Activated naive CD8-positive, alpha-beta T cell (primary cell): Measurements from ENCODE around the gene GNB3.

ENCODE experiments used
- H3K27ac Mint-ChIP-seq: one replicate; pipeline ENCODE4 v1.8.0; 2021; ENCODE audit warnings: mixed read lengths
- H3K27me3 Mint-ChIP-seq: one replicate; pipeline ENCODE4 v1.8.0; 2021; ENCODE audit warnings: mixed read lengths
- H3K36me3 Mint-ChIP-seq: one replicate; pipeline ENCODE4 v1.8.0; 2021; ENCODE audit warnings: mixed read lengths
- H3K4me1 Mint-ChIP-seq: one replicate; pipeline ENCODE4 v1.8.0; 2021; ENCODE audit warnings: low read depth, mixed read lengths
- H3K4me3 Mint-ChIP-seq: one replicate; pipeline ENCODE4 v1.8.0; 2021; ENCODE audit warnings: mild to moderate bottlenecking, mixed read lengths
- H3K9me3 Mint-ChIP-seq: one replicate; pipeline ENCODE4 v1.8.0; 2021; ENCODE audit warnings: low read depth, mixed read lengths

The GNB3 gene

GRCh38 chr12:6827982-6828780 lies 12.5 kb upstream of the GNB3 start, which contains the start of gene P3H3:
TSS of gene P3H3 (plus strand) at chr12:6828407. CDS start at chr12:6828441, 34 bp downstream.
- Mint-ChIP-seq H3K27ac (peak within 1 kb of the TSS; percentile 78), H3K27me3 (peaks cover 16% of the 10 kb centered on the region), H3K9me3 (no peaks in the 10 kb centered on the region), H3K36me3 (no peaks in the 10 kb centered on the region), H3K4me3 (peak within 1 kb of the TSS; percentile 85), H3K4me1 (peaks cover 18% of the 10 kb centered on the region)

DNA sequence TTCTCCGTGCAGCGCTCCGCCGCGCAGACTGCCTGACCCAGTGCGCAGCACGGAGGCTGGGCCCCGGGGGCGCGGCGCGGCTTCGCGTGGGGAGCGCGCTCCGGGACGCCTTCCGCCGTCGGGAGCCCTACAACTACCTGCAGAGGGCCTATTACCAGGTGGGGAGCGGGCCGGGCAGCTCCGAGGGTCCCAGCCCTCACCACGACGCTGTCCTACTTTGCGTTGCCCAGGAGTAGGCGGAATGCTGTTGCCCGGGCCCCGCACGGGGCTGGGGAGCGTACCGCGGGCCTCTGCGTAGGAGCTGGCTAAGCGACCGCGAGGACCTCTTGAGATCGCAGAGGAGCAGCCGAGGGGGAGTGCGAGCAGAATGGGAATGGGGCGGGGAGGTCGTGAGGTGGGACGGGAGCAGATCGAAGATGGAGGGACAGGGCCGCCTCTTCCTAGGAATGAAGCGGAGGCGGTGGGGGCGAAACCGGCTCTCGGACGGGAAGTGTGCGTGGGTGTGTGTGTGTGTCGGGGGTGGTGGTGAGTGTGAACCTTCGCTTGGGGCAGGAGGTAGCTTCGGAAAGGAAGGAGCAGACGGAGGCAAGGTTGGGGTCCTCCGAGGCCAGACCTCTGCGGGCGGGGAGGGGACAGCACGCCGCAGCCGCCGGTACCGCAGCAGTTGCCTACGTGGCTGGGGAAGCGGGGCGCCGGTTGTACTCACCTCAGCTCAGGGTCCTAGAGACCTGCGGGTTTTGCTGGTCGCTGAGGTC lies 11.8 kb upstream of the GNB3 start:
- Mint-ChIP-seq H3K36me3 (no peaks in the 10 kb centered on the region), H3K4me3 (peak overlapping the region; percentile 85), H3K27me3 (peaks cover 16% of the 10 kb centered on the region), H3K27ac (peak overlapping the region; percentile 78), H3K9me3 (no peaks in the 10 kb centered on the region), H3K4me1 (peaks cover 18% of the 10 kb centered on the region)

GRCh38 chr12:6829536-6830220 lies 11.0 kb upstream of the GNB3 start:
- H3K4me1 Mint-ChIP-seq = peaks cover 18% of the 10 kb centered on the region
- H3K9me3 Mint-ChIP-seq = no peaks in the 10 kb centered on the region
- peaks cover 12% of the 10 kb centered on the region for H3K27me3 Mint-ChIP-seq
- H3K27ac Mint-ChIP-seq = no peak overlapping the region
- peak overlapping the region; percentile 85 for H3K4me3 Mint-ChIP-seq
- no peaks in the 10 kb centered on the region for H3K36me3 Mint-ChIP-seq

GRCh38 chr12:6830286-6830890 lies 10.3 kb upstream of the GNB3 start:
- Mint-ChIP-seq H3K27me3 (peaks cover 6% of the 10 kb centered on the region), H3K4me1 (peaks cover 19% of the 10 kb centered on the region), H3K27ac (no peak overlapping the region), H3K4me3 (peak overlapping the region; percentile 39), H3K36me3 (no peaks in the 10 kb centered on the region), H3K9me3 (no peaks in the 10 kb centered on the region)

DNA sequence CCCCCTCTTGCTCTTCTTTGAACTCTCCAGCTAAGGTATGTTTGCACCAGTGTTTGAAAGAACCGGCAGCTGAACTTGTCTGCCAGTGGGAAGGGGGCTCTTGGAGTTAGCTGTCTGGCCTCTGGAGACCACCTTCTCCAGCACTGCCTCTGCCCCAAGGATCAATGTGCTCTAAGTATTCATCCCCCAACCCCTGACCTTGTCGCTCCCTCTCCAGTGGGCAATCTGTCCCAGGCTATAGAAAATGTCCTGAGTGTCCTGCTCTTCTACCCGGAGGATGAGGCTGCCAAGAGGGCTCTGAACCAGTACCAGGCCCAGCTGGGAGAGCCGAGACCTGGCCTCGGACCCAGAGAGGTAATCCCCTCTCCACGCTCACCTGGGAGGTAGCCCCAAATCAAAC lies 9.7 kb upstream of the GNB3 start:
- H3K27me3 Mint-ChIP-seq = peaks cover 2% of the 10 kb centered on the region
- H3K4me1 Mint-ChIP-seq = peaks cover 21% of the 10 kb centered on the region
- H3K4me3 Mint-ChIP-seq = peak overlapping the region; percentile 39
- no peaks in the 10 kb centered on the region for H3K9me3 Mint-ChIP-seq
- no peaks in the 10 kb centered on the region for H3K36me3 Mint-ChIP-seq
- H3K27ac Mint-ChIP-seq = no peak overlapping the region

DNA sequence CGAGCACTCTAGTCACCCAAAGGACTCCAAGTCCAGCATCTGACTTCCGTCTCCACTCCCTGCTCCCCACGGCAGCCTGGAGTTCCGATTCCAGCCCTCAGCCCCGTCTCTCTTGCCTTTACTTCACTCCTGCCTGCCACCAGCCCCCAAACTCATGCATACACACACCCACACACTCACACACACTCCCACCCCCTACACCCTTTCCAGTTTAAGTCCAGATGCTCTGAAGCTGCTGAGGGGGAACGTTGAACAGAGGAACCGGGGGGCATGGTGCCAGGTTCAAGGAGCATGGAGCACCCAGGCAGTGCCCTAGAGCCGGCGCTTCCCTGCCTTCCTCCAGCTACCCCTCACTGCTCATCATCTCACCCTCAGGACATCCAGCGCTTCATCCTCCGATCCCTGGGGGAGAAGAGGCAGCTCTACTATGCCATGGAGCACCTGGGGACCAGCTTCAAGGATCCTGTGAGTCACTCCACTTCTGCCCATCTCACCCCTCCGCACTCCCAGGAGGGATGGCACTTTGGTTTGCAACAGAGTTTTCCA lies 9.2 kb upstream of the GNB3 start:
- H3K27ac Mint-ChIP-seq = no peak overlapping the region
- H3K4me3 Mint-ChIP-seq = no peak overlapping the region
- no peaks in the 10 kb centered on the region for H3K36me3 Mint-ChIP-seq
- peaks cover 21% of the 10 kb centered on the region for H3K4me1 Mint-ChIP-seq
- no peaks in the 10 kb centered on the region for H3K9me3 Mint-ChIP-seq
- peaks cover 2% of the 10 kb centered on the region for H3K27me3 Mint-ChIP-seq

- Mint-ChIP-seq H3K27ac (no peak overlapping the region), H3K4me1 (peaks cover 21% of the 10 kb centered on the region), H3K27me3 (peaks cover 2% of the 10 kb centered on the region), H3K36me3 (no peaks in the 10 kb centered on the region), H3K4me3 (no peak overlapping the region), H3K9me3 (no peaks in the 10 kb centered on the region)
Measured at GRCh38 chr12:6832125-6832524, 8.6 kb upstream of the GNB3 start.

DNA sequence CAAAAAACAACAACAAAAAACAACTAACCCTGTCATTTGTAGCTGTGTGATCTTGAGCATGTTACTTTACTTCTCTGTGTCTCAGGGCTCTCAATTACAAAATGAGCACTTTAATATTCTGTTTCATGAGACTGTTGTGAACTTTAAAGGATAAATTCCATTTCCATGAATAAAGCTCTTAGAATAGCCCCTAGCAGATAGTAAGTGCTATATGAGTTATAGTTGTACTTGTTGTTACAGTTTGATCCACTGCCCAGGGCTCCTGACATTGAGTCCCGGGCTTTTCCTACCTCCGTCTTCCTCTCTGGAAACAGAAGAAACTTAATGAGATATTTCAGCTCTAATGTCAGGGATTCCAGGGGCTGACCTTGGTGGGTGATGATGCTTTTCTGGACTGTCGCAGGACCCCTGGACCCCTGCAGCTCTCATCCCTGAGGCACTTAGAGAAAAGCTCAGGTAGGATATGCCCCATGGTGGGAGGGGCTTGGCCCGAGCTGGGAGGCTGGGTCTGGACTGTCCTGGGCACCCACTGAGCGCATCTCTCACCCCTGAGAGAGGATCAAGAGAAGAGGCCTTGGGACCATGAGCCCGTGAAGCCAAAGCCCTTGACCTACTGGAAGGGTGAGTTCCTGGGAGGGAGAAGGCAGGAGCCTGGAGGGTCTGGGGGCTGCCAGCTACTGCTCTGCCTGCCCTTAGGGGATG lies 7.4 kb upstream of the GNB3 start:
- no peaks in the 10 kb centered on the region for H3K27me3 Mint-ChIP-seq
- H3K27ac Mint-ChIP-seq = no peak overlapping the region
- no peaks in the 10 kb centered on the region for H3K36me3 Mint-ChIP-seq
- no peaks in the 10 kb centered on the region for H3K9me3 Mint-ChIP-seq
- H3K4me3 Mint-ChIP-seq = no peak overlapping the region
- peaks cover 14% of the 10 kb centered on the region for H3K4me1 Mint-ChIP-seq

DNA sequence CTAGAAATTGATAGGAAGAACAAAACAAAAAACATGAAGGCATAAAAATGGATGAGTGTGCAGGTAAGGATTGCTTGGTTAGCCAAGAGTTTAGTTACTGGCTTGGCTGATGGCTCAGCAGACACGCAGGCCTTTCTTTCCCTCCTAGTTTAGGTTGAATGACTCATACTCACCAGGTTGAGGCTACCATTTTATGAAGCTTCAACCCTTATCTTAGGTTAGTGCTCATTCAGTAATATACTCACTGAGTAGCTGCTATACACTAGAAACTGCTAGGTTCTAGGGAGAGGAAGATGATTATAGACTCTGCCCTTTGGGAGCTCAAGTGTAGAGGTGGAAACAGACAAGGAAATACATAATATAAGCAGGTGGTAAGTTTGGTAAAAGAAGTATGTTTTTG lies 6.5 kb upstream of the GNB3 start:
- Mint-ChIP-seq H3K27me3 (no peaks in the 10 kb centered on the region), H3K36me3 (no peaks in the 10 kb centered on the region), H3K4me1 (peaks cover 9% of the 10 kb centered on the region), H3K27ac (no peak overlapping the region), H3K4me3 (no peak overlapping the region), H3K9me3 (no peaks in the 10 kb centered on the region)

- Mint-ChIP-seq H3K27me3 (no peaks in the 10 kb centered on the region), H3K27ac (no peak overlapping the region), H3K36me3 (no peaks in the 10 kb centered on the region), H3K9me3 (no peaks in the 10 kb centered on the region), H3K4me3 (no peak overlapping the region), H3K4me1 (peaks cover 6% of the 10 kb centered on the region)
Measured at GRCh38 chr12:6834873-6835272, 5.9 kb upstream of the GNB3 start.

- H3K9me3 Mint-ChIP-seq = no peaks in the 10 kb centered on the region
- H3K4me1 Mint-ChIP-seq = peaks cover 6% of the 10 kb centered on the region
- no peaks in the 10 kb centered on the region for H3K36me3 Mint-ChIP-seq
- no peaks in the 10 kb centered on the region for H3K27me3 Mint-ChIP-seq
- H3K4me3 Mint-ChIP-seq = no peak overlapping the region
- no peak overlapping the region for H3K27ac Mint-ChIP-seq
Measured at GRCh38 chr12:6836851-6837250, 3.9 kb upstream of the GNB3 start.

DNA sequence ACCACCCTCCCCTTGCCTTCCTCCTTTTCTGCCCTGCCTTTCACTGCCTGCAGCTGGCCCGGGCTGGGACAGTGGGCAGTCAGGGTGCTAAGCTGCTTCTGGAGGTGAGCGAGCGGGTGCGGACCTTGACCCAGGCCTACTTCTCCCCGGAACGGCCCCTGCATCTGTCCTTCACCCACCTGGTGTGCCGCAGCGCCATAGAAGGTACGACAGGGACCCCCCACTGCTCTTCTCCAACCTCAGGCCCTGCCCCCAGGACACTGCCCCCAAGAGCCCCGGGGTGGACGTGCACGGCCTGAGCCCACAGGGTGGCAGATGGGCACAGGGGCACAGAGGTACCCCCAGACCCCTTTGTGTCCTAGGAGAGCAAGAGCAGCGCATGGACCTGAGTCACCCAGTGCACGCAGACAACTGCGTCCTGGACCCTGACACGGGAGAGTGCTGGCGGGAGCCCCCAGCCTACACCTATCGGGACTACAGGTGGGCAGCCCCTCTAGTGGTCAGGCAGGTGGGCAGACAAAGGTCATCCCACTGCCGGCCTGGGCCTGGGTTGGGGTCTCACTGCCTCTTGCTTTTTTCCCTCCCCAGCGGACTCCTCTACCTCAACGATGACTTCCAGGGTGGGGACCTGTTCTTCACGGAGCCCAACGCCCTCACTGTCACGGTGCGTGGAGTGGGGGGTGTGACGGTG lies 3.2 kb upstream of the GNB3 start:
- no peaks in the 10 kb centered on the region for H3K9me3 Mint-ChIP-seq
- H3K27me3 Mint-ChIP-seq = no peaks in the 10 kb centered on the region
- no peak overlapping the region for H3K4me3 Mint-ChIP-seq
- H3K36me3 Mint-ChIP-seq = no peaks in the 10 kb centered on the region
- H3K27ac Mint-ChIP-seq = no peak overlapping the region
- peaks cover 6% of the 10 kb centered on the region for H3K4me1 Mint-ChIP-seq

- Mint-ChIP-seq H3K4me3 (no peak overlapping the region), H3K27me3 (no peaks in the 10 kb centered on the region), H3K4me1 (peaks cover 6% of the 10 kb centered on the region), H3K9me3 (no peaks in the 10 kb centered on the region), H3K36me3 (no peaks in the 10 kb centered on the region), H3K27ac (no peak overlapping the region)
Measured at GRCh38 chr12:6838854-6839253, 1.9 kb upstream of the GNB3 start.
